ENCODE measurements around the gene TNFSF8.

The TNFSF8 gene

GRCh38 chr9:114935119-114935518, 4.7 kb upstream of the TNFSF8 start:
- DNase-seq, result no peak

- no peak for DNase-seq
Observed at GRCh38 chr9:114932502-114932901, 2.1 kb upstream of the TNFSF8 start.

DNA sequence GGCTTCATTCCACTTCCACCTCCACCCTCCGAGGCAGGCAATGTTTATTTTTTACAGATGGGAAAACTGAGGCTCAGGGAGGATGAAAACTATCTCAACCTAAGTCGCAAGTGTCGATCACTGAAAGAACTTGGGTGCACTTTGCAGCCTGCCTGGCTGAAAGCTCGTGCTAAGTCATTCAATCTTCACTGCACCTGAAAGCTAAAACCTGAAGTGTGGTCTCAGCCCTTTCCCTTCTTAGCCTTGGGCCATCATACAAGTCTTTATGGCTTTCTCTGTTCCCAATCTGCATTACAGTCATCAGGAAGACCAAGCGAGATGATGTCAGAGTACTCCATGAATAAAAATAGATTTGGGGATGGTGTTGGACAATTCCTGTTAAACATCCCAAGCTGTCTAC, 1.0 kb upstream of the TNFSF8 start:
- no peak for DNase-seq

DNA sequence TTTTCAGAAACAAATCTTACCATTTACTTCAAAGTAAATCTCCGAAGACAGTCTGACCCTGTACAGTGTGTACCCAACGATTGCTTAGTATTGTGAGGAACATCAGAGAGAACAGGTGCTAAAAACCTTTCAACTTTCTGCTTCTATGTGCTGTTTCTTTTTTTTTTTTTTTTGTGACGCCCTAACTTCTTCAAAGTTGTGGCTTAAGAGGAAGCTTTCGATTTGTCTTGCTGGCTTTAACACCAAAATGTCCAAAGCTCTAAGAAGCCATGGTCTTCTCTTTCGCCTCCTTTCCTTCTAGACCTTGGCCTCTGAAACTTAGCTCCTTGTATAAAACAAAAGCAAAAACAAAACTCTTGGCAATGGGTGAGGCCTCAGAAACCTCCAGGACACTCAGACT, 1.2 kb downstream of the TNFSF8 start:
- no peak for DNase-seq

DNA sequence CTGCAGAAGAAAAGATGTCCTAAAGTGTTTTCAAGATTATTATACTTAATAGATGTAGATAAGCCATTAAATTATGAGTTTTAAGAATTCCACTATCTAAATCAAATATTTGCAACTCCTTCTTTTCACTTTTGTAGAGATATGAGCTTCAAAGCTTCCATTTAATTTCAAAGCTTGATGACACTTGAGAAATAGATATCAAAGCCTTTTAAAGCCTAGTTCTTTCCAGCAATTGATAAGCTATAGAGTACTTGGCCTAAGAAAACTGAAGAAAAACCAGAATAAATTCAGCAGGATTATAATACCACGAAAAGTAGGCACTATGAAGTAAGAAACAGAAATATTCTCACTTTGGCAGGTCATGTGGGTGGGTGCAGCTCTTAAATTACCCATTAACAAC, 1.7 kb downstream of the TNFSF8 start:
- DNase-seq, result no peak

GRCh38 chr9:114928136-114928535, 2.3 kb downstream of the TNFSF8 start:
- no peak for DNase-seq

- DNase-seq, result no peak
Observed at GRCh38 chr9:114925672-114926071, 4.7 kb downstream of the TNFSF8 start.

GRCh38 chr9:114925039-114925438, 5.4 kb downstream of the TNFSF8 start:
- DNase-seq, result no peak

DNA sequence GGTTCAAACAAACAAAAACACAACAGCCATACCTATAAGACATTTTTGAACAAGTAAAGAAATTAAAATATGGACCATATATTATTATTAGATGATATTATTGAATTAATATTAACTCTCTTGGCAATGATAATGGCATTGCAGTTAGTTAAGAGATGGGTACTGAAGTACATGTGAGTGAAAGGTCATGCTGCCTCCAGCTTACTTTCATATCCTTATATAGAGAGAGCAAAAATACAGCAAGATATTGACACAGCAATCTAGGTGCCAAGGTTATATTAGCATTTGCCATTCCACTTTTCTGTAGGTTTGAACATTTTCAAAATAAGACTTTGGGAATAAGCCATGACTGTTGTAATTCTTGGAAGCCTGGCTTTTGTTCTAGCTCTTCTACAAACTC, 6.1 kb downstream of the TNFSF8 start:
- no peak for DNase-seq

- DNase-seq, result no peak
Observed at GRCh38 chr9:114923918-114924317, 6.5 kb downstream of the TNFSF8 start.

- DNase-seq, result no peak
Observed at GRCh38 chr9:114921171-114921570, 9.2 kb downstream of the TNFSF8 start.

DNA sequence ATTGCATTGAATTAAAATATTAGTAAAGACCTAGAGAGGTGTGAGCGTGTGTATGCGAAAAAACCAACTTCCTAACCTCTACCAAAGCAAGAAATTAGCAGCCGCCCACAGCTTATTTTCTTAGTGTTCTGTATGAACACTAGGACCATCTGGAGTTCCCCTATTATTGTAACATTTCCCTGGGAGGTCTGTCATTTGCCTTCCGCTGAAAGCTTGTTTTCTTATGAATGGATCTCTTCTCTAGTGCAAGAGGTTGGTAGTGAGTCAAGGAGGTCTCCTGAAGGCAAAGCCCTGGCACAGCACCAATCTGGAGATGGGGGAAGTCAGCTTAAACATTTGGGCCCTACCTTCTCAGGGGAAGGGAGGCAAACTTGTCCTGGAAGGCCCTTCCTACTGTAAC, 10.8 kb downstream of the TNFSF8 start:
- DNase-seq, result no peak

DNA sequence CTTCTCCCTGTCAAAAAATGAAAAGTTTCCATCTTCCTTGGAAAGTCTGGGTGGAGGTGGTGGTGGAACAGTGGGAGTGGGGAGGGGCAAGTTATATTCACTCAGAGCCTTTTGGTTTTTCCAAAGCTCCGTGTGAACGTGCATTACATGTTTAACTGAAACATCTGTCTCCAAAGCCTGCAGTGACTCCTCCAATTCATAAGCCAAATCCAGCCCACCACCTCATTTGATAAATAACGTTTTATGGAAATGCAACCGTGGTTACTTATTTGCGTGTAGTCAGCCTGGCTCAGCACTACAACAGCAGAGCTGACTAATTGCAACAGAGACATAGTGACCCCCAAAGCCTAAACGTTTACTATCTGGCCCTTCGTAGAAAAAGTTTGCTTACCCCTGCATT, 13.9 kb downstream of the TNFSF8 start:
- DNase-seq, result no peak

DNA sequence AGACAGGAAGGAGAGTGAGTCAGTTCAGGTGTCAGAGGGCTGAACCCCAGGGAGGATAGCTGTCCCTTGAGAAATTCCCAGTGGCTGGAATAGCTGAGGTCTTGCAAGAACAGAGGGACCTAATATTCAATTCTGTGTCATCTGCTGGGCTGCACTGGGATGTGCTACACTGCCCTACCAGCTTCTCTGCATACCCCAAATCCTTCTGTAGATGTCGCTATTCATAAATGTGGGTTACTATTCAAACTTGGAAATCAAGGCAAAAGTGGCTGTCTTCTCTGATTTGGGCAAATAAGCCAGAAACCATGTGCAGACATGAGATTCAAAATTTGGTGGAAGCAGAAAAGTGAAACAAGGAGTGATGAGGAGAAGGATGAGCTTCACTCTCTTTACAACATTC, 16.3 kb downstream of the TNFSF8 start:
- DNase-seq, result no peak

GRCh38 chr9:114913656-114914055, 16.7 kb downstream of the TNFSF8 start:
- DNase-seq, result no peak

DNA sequence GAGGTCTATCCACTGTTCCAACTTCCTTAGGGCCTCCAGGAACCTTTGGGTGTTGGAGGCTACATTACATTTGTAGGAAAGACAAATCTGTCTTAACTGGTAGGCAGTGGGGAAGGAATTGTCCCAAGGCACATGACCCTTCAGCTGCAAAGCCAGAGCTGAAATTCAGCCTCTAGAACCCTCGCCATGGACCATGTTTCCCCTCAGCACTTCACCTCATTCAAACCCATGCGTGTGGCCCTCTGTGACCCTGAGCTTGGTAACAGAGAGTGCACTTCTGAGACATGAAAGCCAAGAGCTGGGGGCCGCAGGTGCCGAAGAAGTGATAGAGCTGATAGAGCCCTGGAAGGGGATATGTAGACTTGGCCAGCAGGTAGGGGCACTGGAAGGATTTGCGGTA, 17.2 kb downstream of the TNFSF8 start:
- DNase-seq, result no peak

DNA sequence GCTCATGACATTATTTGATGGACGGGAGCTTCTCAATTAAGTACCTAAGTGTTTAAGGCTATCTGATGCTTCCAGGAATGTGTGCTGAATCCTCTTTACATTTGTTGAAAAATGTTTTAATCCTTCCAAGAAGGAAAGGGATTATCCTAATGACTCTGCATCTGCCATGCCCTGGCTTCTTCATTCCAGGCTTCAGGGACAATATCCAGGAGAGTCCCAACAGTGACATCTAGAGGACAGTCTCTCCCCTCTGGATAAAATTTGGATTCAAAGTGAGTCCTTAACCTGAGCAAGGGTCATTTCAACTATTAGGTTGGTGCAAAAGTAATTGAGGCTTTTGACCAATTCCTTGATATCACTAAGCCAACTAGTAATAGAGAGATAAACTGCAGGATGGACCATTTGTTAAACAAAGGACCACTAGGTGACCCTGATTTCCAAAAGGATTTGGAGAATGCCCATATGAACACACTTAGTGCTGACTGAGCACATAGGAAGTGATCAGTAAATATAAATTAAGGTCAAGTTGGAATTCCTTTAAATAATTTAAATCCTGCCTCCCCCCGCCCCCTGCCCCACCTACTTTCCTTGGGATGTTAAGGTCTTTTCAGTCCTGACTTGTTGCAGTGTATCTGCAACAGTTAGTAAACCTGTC, 19.1 kb downstream of the TNFSF8 start:
- DNase-seq, result peak; percentile 43

DNA sequence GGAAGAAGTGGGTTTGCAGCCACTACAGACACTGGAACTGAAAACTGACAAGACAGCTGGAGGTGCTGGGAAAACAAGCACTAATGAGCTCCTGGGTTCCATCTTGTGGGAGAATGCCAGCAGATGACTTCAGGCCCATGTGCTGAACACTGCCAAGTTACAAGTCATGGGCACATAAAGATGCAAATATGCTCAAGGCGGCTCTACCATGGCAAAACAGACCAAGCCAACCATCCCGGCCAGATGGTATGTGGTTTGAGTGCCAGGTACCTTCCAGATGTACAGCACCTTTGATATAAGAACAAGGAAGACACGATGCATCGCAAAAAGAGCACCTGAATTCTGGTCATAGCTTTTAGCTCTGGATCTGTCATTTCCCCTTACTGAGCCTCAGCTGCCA, 19.9 kb downstream of the TNFSF8 start:
- DNase-seq, result no peak

GRCh38 chr9:114909661-114910060, 20.7 kb downstream of the TNFSF8 start:
- no peak for DNase-seq

DNA sequence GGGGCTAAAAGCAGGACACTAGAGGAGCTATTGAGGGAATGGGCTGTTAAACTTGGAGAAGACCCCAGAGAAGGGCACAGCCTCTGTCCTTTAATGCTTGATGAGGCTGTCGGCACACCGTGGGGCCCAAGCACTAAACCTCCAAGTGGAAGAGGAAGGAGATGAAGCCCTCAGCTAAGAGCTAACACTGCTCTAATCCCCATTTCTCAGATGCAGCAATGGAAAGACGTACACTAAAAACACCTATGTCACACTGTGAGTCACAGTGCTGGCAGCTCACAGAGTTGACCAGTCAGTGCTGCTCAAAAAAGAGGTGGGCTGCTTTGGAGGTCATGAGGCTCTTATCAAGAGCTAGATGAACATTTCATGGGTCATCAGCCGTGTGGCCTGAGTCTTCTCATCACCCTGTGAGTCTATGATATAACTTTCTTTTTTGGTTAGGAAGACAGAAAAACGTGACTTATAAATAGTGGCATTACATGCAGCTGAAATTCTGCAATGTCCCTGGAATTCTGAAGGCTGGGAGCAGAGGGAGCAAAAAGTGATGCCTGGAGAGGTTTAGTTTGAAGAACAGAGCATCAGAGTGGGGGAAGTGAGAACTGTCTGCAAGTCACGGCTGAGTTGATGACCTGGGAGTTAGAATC, 21.5 kb downstream of the TNFSF8 start:
- no peak for DNase-seq

- peak; percentile 78 for DNase-seq
Observed at GRCh38 chr9:114908104-114908622, 22.2 kb downstream of the TNFSF8 start.

DNA sequence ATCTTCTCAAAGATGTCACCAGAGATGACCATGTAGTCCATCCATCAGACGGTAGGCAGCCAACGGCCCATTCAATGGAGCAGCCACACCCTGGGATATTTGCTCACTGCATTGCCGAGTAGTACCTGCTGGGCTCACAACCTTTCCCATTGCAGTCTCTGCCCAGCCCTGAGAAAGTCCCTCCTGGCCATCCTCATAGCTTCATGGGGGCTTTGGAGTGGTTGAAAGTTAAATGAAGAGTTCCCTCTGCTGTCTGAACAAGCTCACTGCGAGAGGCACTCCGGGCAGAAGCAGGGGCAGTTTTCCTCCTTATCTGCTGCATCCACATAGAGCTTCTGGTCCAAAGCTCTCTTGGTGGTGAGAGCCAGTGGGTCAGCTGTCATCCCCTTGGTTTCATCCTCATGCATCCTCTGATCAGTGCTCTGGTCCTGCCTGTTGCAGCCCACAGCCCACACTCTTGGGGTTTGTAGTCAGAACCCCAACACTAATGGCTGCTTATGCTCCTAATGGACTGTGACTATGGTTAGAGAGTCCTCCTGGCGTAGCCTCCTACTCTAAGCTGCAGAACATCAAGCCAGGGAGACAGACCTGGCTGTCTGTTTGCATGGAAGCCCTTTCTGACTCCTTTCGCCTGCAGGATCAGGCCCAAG, 23.3 kb downstream of the TNFSF8 start:
- peak; percentile 50 for DNase-seq

DNA sequence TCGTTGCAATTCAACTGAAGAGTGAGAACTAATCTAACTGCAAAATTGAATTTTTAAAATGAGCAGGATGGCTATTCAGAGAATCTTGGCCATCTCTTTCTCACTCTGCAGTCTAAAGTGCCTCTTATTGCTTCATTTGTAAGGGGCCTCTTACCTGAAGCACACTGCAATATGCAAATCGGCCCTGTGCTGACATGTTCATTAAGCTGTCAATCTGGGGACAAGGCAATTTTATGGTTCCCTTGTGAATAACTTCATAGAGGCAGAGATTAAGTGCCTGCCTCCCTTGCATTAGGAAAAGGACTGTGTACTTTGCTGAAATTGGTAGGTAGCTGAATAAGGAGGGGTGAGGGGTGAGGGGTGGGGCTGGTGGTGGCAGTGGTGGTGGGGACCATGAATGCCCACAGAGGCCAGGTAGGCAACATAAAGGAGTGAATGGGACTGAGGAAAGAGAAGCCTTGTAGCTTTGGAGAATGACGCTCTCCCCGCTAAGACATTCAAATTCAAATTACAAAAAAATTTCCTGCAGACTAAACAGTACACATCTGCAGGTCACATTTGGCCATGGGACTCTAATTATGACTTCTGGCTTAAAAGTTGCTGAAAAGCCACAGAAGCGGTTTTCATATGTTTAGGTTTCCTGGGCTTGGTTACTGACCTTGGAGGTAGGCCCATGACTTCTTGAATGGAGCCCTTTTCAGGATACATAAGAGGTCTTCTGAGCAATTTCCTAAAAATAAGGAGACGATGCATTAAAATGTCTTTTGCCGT, 25.0 kb downstream of the TNFSF8 start:
- no peak for DNase-seq
